Smooth muscle cell (in vitro differentiated cells): Measurements from ENCODE around the gene TAGLN3. TPM values are rescaled to one million over a fixed set of nuclear protein-coding genes. Genes with fewer than 3 reads are reported as not detected.

ENCODE experiments used
- DNase-seq: peaks from one replicate; lab custom pipeline; 2025; ENCODE audit not compliant: unreplicated experiment; lab: John Stamatoyannopoulos, UW
- H2AFZ ChIP-seq: fragments of 200-600 bp; sonication (generic); 2 replicates; pipeline ENCODE4 v1.6.0; 2016; ENCODE audit warnings: antibody characterized with exemption, low read depth, mild to moderate bottlenecking
- H3F3A ChIP-seq: fragments of 200-600 bp; sonication (generic); 2 replicates; pipeline ENCODE4 v1.6.0; 2017; ENCODE audit warnings: antibody characterized with exemption, low read depth
- H3K27ac ChIP-seq: fragments of 200-600 bp; sonication (generic); 2 replicates; pipeline ENCODE4 v1.5.1; 2016; ENCODE audit warnings: low read depth, mild to moderate bottlenecking
- H3K27me3 ChIP-seq: fragments of 200-600 bp; sonication (generic); 2 replicates; pipeline ENCODE4 v1.6.1; 2016; ENCODE audit warnings: low read depth, mild to moderate bottlenecking
- H3K36me3 ChIP-seq: fragments of 200-600 bp; sonication (generic); 2 replicates; pipeline ENCODE4 v1.5.1; 2016; ENCODE audit warnings: low read depth
- H3K4me1 ChIP-seq: fragments of 200-600 bp; sonication (generic); 2 replicates; pipeline ENCODE4 v1.5.1; 2016; ENCODE audit warnings: low read depth
- H3K4me2 ChIP-seq: fragments of 200-600 bp; sonication (generic); 2 replicates; pipeline ENCODE4 v1.6.0; 2016; ENCODE audit warnings: mild to moderate bottlenecking
- H3K4me3 ChIP-seq: fragments of 200-600 bp; sonication (generic); 2 replicates; pipeline ENCODE4 v1.5.1; 2016; ENCODE audit warnings: mild to moderate bottlenecking
- H3K79me2 ChIP-seq: fragments of 200-600 bp; sonication (generic); 2 replicates; pipeline ENCODE4 v1.6.0; 2016; ENCODE audit warnings: low read depth, mild to moderate bottlenecking
- H3K9ac ChIP-seq: fragments of 200-600 bp; sonication (generic); 2 replicates; pipeline ENCODE4 v1.6.0; 2016; ENCODE audit warnings: low read depth
- H3K9me3 ChIP-seq: fragments of 200-600 bp; sonication (generic); replicated peaks from 2 replicates; pipeline ENCODE4 v1.5.1; 2016; ENCODE audit warnings: low read depth
- H4K20me1 ChIP-seq: fragments of 200-600 bp; sonication (generic); 2 replicates; pipeline ENCODE4 v1.6.0; 2016; ENCODE audit warnings: low read depth
- WGBS: methylation state at CpG from one replicate; pipeline ENCODE4 v1.1.7; 2016; ENCODE audit warnings: low lambda C conversion rate; 5-methylcytosine and 5-hydroxymethylcytosine counted together
- polyA plus RNA-seq: library from polyadenylated mRNA; unstranded; fragments of >200 nt; fragmentation: Nextera tagmentation; extraction: Ambion mirVana; gene quantifications from 2 replicates; pipeline ENCODE4 v1.2.1, GENCODE V29; 2016
- total RNA-seq: library from RNA; depleted of rRNA; stranded (reverse); fragments of >200 nt; gene quantifications from 2 replicates; pipeline ENCODE4 v1.2.3, GENCODE V29; 2014
- TF ChIP-seq, protein P1 (sequence below): fragments of 200-600 bp; sonication (generic); IDR thresholded peaks from 2 replicates; pipeline ENCODE4 v1.5.1; 2017; ENCODE audit warnings: borderline replicate concordance, mild to moderate bottlenecking, antibody characterized with exemption; ENCODE audit not compliant: insufficient read depth, poor library complexity, severe bottlenecking

Gene TAGLN3
- total and polyA plus RNA-seq, 2 experiments from 2014 or later: 0.97 to 2.1 TPM

DNA sequence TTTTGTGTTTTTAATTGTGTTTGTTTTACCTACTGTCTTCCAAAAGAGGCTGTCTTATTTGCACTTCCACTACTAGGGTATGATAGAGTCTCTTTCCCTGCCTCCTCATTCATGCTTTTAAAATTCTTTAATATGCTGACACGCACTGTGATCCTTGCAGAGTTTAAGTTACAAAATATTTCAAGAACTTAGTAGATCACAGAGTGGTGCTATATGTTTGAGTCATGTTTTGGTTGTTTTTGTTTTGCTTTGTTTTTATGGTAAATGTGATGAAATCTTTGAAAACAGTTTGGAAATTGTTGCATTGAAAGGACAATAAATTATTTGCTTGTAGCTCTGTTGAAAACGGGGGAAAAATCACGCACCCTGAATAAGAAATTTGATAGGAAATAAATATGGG, 25.8 kb upstream of the TAGLN3 start:
- H3F3A ChIP-seq: peaks cover 11% of the 10 kb centered on the region
- no peaks in the 10 kb centered on the region for H3K79me2 ChIP-seq
- H3K9me3 ChIP-seq: no peaks in the 10 kb centered on the region
- H3K27ac ChIP-seq: no peak overlapping the region
- no peak overlapping the region for H2AFZ ChIP-seq
- 76% methylated on average over 3 of the region's 3 CpGs for WGBS
- no peak overlapping the region for H3K4me2 ChIP-seq
- peaks cover 23% of the 10 kb centered on the region for H3K36me3 ChIP-seq
- H4K20me1 ChIP-seq: no peaks in the 10 kb centered on the region
- DNase-seq: no peak
- TF ChIP-seq, protein P1, sequence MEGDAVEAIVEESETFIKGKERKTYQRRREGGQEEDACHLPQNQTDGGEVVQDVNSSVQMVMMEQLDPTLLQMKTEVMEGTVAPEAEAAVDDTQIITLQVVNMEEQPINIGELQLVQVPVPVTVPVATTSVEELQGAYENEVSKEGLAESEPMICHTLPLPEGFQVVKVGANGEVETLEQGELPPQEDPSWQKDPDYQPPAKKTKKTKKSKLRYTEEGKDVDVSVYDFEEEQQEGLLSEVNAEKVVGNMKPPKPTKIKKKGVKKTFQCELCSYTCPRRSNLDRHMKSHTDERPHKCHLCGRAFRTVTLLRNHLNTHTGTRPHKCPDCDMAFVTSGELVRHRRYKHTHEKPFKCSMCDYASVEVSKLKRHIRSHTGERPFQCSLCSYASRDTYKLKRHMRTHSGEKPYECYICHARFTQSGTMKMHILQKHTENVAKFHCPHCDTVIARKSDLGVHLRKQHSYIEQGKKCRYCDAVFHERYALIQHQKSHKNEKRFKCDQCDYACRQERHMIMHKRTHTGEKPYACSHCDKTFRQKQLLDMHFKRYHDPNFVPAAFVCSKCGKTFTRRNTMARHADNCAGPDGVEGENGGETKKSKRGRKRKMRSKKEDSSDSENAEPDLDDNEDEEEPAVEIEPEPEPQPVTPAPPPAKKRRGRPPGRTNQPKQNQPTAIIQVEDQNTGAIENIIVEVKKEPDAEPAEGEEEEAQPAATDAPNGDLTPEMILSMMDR: no peak
- H3K4me1 ChIP-seq: no peaks in the 10 kb centered on the region
- no peak overlapping the region for H3K4me3 ChIP-seq
- no peak overlapping the region for H3K9ac ChIP-seq
- H3K27me3 ChIP-seq: no peaks in the 10 kb centered on the region

- TF ChIP-seq, protein P1: no peak
- Histone ChIP-seq H3F3A (peaks cover 13% of the 10 kb centered on the region), H3K27me3 (no peaks in the 10 kb centered on the region), H3K79me2 (peaks cover 12% of the 10 kb centered on the region), H3K4me2 (no peak overlapping the region), H3K9ac (no peak overlapping the region), H3K36me3 (peaks cover 17% of the 10 kb centered on the region), H3K9me3 (no peaks in the 10 kb centered on the region), H3K4me3 (no peak overlapping the region), H4K20me1 (no peaks in the 10 kb centered on the region), H2AFZ (no peak overlapping the region), H3K4me1 (peaks cover 10% of the 10 kb centered on the region), H3K27ac (no peak overlapping the region)
- no peak for DNase-seq
- 100% methylated on average over 2 of the region's 2 CpGs for WGBS
Measured at GRCh38 chr3:111975131-111975530, 23.6 kb upstream of the TAGLN3 start.

- Histone ChIP-seq H3K9ac (no peak overlapping the region), H2AFZ (no peak overlapping the region), H3K4me1 (peaks cover 15% of the 10 kb centered on the region), H3K79me2 (peaks cover 21% of the 10 kb centered on the region), H3K9me3 (no peaks in the 10 kb centered on the region), H3K4me2 (no peak overlapping the region), H3K36me3 (peaks cover 6% of the 10 kb centered on the region), H4K20me1 (no peaks in the 10 kb centered on the region), H3K27ac (no peak overlapping the region), H3F3A (peaks cover 13% of the 10 kb centered on the region), H3K27me3 (no peaks in the 10 kb centered on the region), H3K4me3 (no peak overlapping the region)
- WGBS: 88% methylated on average over 2 of the region's 2 CpGs
- TF ChIP-seq, protein P1: no peak
- no peak for DNase-seq
Measured at GRCh38 chr3:111976254-111976653, 22.5 kb upstream of the TAGLN3 start.
